ENCODE results near the gene RBM47. TPM values are rescaled to one million over a fixed set of nuclear protein-coding genes. Genes with fewer than 3 reads are reported as not detected.

Gene RBM47
- total and polyA plus RNA-seq, 2 experiments from 2014 or later: 35.6 to 139 TPM

DNA sequence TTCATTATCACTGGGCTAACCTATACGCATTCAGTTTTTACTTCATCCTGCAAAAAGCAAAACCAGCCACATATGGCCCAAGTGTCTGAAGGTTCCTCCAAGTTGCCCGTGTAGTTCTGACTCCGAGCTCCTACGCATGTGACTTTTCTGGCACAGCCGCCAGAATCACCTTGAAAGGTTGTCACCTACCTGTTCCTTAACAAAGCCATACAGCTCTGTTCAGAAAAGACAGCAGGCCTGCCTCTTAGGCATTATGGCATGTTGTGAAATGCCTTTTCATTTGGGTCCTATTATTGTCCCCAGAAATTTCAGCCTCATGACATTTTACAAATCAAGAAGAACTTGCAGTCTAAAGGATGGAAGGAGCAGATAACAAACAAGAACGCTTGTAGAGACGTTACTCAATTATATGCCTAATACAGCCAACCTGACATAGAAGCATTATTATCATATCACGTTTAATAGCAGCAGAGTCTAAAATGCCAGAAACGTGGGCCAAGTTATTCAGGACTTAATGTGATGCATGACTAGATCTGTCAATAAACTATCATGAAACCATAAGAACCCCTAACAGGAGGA is 118.5 kb downstream of the RBM47 start:
- ATAC-seq (no peak), DNase-seq (ENCODE audit: low spot score) (no peak)
- no peak overlapping the region for H3K4me3 ChIP-seq
- no peak overlapping the region for H3K4me2 ChIP-seq
- Mint-ChIP-seq H3K27ac (no peak overlapping the region), H3K4me3 (no peak overlapping the region), H3K36me3 (ENCODE audit: low read depth) (peaks cover 24% of the 10 kb centered on the region; the same call in 2 of the 3 replicates), H3K27me3 (ENCODE audit: insufficient read depth, low read depth, poor library complexity) (peaks cover 3% of the 10 kb centered on the region), H3K9me3 (no peaks in the 10 kb centered on the region), H3K4me1 (peaks cover 24% of the 10 kb centered on the region)
- no peak for TF ChIP-seq POLR2AphosphoS5 (IDR thresholded peaks at IDR 0.05; ENCODE audit: low read depth)
- TF ChIP-seq EZH2 (IDR thresholded peaks at IDR 0.05; ENCODE audit: low read depth, unreplicated experiment): no peak
- TF ChIP-seq, protein P1, sequence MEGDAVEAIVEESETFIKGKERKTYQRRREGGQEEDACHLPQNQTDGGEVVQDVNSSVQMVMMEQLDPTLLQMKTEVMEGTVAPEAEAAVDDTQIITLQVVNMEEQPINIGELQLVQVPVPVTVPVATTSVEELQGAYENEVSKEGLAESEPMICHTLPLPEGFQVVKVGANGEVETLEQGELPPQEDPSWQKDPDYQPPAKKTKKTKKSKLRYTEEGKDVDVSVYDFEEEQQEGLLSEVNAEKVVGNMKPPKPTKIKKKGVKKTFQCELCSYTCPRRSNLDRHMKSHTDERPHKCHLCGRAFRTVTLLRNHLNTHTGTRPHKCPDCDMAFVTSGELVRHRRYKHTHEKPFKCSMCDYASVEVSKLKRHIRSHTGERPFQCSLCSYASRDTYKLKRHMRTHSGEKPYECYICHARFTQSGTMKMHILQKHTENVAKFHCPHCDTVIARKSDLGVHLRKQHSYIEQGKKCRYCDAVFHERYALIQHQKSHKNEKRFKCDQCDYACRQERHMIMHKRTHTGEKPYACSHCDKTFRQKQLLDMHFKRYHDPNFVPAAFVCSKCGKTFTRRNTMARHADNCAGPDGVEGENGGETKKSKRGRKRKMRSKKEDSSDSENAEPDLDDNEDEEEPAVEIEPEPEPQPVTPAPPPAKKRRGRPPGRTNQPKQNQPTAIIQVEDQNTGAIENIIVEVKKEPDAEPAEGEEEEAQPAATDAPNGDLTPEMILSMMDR (conservative IDR thresholded peaks at IDR 0.05; ENCODE audit: low read depth in 2 of 2): no peak
- TF ChIP-seq NANOG (IDR thresholded peaks at IDR 0.05; ENCODE audit: borderline replicate concordance): no peak
- TF ChIP-seq STAT1 (IDR thresholded peaks at IDR 0.05; ENCODE audit: unreplicated experiment): no peak
- TF ChIP-seq ZNF331 (CRISPR knock-in tag; IDR thresholded peaks at IDR 0.05; ENCODE audit: low read depth): no peak
- TF ChIP-seq, protein P2, sequence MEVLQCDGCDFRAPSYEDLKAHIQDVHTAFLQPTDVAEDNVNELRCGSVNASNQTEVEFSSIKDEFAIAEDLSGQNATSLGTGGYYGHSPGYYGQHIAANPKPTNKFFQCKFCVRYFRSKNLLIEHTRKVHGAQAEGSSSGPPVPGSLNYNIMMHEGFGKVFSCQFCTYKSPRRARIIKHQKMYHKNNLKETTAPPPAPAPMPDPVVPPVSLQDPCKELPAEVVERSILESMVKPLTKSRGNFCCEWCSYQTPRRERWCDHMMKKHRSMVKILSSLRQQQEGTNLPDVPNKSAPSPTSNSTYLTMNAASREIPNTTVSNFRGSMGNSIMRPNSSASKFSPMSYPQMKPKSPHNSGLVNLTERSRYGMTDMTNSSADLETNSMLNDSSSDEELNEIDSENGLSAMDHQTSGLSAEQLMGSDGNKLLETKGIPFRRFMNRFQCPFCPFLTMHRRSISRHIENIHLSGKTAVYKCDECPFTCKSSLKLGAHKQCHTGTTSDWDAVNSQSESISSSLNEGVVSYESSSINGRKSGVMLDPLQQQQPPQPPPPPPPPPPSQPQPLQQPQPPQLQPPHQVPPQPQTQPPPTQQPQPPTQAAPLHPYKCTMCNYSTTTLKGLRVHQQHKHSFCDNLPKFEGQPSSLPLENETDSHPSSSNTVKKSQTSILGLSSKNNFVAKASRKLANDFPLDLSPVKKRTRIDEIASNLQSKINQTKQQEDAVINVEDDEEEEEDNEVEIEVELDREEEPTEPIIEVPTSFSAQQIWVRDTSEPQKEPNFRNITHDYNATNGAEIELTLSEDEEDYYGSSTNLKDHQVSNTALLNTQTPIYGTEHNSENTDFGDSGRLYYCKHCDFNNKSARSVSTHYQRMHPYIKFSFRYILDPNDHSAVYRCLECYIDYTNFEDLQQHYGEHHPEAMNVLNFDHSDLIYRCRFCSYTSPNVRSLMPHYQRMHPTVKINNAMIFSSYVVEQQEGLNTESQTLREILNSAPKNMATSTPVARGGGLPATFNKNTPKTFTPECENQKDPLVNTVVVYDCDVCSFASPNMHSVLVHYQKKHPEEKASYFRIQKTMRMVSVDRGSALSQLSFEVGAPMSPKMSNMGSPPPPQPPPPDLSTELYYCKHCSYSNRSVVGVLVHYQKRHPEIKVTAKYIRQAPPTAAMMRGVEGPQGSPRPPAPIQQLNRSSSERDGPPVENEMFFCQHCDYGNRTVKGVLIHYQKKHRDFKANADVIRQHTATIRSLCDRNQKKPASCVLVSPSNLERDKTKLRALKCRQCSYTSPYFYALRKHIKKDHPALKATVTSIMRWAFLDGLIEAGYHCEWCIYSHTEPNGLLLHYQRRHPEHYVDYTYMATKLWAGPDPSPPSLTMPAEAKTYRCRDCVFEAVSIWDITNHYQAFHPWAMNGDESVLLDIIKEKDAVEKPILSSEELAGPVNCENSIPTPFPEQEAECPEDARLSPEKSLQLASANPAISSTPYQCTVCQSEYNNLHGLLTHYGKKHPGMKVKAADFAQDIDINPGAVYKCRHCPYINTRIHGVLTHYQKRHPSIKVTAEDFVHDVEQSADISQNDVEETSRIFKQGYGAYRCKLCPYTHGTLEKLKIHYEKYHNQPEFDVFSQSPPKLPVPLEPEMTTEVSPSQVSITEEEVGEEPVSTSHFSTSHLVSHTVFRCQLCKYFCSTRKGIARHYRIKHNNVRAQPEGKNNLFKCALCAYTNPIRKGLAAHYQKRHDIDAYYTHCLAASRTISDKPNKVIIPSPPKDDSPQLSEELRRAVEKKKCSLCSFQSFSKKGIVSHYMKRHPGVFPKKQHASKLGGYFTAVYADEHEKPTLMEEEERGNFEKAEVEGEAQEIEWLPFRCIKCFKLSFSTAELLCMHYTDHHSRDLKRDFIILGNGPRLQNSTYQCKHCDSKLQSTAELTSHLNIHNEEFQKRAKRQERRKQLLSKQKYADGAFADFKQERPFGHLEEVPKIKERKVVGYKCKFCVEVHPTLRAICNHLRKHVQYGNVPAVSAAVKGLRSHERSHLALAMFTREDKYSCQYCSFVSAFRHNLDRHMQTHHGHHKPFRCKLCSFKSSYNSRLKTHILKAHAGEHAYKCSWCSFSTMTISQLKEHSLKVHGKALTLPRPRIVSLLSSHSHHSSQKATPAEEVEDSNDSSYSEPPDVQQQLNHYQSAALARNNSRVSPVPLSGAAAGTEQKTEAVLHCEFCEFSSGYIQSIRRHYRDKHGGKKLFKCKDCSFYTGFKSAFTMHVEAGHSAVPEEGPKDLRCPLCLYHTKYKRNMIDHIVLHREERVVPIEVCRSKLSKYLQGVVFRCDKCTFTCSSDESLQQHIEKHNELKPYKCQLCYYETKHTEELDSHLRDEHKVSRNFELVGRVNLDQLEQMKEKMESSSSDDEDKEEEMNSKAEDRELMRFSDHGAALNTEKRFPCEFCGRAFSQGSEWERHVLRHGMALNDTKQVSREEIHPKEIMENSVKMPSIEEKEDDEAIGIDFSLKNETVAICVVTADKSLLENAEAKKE (CRISPR knock-in tag; IDR thresholded peaks at IDR 0.05): no peak
- TF ChIP-seq EZH2phosphoT487 (IDR thresholded peaks at IDR 0.05; ENCODE audit: unreplicated experiment): no peak
- TF ChIP-seq, protein P3, sequence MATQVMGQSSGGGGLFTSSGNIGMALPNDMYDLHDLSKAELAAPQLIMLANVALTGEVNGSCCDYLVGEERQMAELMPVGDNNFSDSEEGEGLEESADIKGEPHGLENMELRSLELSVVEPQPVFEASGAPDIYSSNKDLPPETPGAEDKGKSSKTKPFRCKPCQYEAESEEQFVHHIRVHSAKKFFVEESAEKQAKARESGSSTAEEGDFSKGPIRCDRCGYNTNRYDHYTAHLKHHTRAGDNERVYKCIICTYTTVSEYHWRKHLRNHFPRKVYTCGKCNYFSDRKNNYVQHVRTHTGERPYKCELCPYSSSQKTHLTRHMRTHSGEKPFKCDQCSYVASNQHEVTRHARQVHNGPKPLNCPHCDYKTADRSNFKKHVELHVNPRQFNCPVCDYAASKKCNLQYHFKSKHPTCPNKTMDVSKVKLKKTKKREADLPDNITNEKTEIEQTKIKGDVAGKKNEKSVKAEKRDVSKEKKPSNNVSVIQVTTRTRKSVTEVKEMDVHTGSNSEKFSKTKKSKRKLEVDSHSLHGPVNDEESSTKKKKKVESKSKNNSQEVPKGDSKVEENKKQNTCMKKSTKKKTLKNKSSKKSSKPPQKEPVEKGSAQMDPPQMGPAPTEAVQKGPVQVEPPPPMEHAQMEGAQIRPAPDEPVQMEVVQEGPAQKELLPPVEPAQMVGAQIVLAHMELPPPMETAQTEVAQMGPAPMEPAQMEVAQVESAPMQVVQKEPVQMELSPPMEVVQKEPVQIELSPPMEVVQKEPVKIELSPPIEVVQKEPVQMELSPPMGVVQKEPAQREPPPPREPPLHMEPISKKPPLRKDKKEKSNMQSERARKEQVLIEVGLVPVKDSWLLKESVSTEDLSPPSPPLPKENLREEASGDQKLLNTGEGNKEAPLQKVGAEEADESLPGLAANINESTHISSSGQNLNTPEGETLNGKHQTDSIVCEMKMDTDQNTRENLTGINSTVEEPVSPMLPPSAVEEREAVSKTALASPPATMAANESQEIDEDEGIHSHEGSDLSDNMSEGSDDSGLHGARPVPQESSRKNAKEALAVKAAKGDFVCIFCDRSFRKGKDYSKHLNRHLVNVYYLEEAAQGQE (IDR thresholded peaks at IDR 0.05; ENCODE audit: unreplicated experiment): no peak
- TF ChIP-seq, protein P4, sequence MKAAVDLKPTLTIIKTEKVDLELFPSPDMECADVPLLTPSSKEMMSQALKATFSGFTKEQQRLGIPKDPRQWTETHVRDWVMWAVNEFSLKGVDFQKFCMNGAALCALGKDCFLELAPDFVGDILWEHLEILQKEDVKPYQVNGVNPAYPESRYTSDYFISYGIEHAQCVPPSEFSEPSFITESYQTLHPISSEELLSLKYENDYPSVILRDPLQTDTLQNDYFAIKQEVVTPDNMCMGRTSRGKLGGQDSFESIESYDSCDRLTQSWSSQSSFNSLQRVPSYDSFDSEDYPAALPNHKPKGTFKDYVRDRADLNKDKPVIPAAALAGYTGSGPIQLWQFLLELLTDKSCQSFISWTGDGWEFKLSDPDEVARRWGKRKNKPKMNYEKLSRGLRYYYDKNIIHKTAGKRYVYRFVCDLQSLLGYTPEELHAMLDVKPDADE (IDR thresholded peaks at IDR 0.05): no peak
- TF ChIP-seq CREB1 (CRISPR knock-in tag; IDR thresholded peaks at IDR 0.05; ENCODE audit: low read depth): no peak
- no peak for TF ChIP-seq JUNB (IDR thresholded peaks at IDR 0.05; ENCODE audit: unreplicated experiment)
- TF ChIP-seq ZNF114 (CRISPR knock-in tag; IDR thresholded peaks at IDR 0.05): no peak
- peaks cover 84% of the 10 kb centered on the region for H3K79me2 ChIP-seq (replicated peaks; ENCODE audit: insufficient read depth)
- no peaks in the 10 kb centered on the region for H3K27me3 ChIP-seq (ENCODE audit: insufficient read depth)
- H2AFZ ChIP-seq: no peak overlapping the region
- H3K36me3 ChIP-seq (ENCODE audit: insufficient read depth): no peaks in the 10 kb centered on the region
- no peaks in the 10 kb centered on the region for H3K9me2 ChIP-seq (ENCODE audit: insufficient read depth)
- 0 out of 2 replicates have a peak, but pooled peaks cover 2% of the 10 kb centered on the region for H3F3A ChIP-seq (replicated peaks; ENCODE audit: low read depth)
- H3K27ac ChIP-seq (ENCODE audit: low read depth): no peak overlapping the region
- peaks cover 8% of the 10 kb centered on the region for H4K20me1 ChIP-seq (replicated peaks; ENCODE audit: insufficient read depth)
- H3K4me1 ChIP-seq (ENCODE audit: insufficient read depth): peaks cover 32% of the 10 kb centered on the region

All from GM23338 (cell line).